ENCODE results near the gene CREBBP.

Gene CREBBP

DNA sequence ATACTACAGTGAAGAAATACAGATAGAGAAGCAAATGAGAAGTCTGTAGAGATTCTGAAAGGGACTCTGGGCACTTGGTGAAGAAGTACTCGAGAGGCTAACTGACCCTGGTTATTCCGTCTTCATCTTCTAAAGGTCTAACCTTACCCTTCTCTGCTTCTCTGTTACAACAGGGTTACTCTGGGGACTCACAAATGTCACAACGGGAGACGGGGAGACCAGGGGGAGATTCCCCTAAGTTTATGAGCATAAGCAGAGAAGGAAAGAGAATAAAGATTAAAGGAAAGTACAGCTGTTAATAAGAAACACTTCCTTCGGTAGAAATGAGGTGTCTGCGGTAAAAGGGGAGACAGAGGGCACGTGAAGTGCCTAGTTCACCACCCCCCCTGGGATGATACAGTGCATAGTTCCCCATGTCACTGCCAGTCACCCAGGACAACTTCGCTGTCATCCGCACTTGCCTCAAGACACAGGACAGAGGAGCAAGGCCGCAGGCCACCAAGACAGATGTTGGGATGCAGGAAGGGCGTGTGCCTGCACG is 88.0 kb downstream of the CREBBP start:
- DNase-seq: no peak

DNA sequence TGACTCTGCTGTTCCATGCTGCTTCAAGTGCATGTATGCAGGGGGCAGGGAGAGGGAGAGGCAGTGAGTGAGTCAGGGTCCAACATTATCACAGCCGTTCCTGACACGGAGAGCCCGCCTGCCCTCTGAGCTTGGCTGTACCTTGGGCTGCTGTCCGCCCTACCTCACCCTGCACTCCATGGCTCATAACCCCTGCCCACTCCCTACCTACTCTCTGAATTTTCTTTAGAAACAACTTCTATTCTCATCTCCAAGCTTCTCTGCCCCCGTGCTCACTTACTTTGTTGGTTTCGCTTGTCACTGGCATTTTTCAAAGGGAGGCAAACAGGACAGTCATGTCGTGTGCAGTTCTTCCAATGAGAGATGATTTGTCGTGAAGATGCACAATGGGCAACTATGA is 88.8 kb downstream of the CREBBP start:
- DNase-seq: no peak

DNA sequence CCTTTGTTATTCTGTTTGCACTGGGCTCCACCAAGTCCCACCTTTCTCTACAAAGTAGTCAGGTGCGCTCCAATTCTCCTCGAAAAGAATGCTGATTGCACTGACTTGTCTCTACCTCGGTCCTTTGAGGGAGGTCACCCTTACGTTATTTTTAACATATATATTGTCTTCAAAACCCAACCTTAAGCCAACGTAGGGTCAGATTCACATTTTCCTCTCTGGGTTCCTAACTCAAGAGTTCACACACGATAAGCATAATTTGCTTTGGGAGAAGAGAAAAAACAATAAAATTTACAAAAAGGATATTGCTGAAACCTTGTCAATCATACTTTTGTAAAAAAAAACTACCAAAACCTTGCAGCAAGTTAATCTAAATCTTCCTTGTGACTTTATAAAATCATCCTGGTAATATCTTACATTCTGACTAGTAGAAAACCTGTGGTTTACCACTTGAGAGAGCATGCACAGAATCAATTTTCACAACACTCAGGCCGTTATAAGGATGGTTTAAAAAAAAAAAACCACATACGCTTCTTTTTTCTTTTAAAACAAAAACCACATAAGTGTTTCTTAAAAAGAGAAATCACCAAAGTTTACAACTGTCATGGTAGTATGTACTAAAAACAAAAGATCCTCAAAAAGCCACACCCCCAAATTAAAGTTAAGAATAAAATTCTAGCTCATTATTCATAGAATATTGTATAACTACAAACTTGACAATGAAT is 91.0 kb downstream of the CREBBP start:
- no peak for DNase-seq

DNA sequence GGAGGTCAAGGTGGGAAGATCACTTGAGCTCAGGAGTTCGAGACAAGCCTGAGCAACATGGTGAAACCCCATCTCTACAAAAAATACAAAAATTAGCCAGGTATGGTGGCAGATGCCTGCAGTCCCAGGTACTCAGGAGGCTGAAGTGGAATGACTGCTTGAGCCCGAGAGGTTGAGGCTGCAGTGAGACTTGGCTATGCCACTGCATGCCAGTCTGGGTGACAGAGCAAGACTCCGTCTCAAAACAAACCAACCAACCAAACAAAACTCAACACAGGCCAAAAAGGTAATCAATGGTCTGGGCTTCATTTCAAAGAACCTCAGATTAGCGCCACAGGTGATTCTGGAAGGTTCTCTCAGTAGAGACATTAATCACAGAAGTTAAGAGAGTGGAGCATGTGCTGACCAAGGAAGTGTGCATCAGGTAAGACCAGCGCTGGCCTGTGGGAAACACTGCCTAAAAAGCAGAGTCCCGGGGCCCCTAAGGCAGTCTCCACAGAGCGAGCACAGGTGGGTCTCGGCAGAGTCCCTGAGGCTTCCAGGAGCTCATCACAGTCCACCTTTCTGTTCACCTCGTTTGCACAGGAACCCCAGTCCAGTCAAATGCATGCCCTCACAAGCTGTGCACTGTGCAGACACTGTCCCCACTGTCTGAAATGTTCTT is 91.7 kb downstream of the CREBBP start:
- DNase-seq: no peak

DNA sequence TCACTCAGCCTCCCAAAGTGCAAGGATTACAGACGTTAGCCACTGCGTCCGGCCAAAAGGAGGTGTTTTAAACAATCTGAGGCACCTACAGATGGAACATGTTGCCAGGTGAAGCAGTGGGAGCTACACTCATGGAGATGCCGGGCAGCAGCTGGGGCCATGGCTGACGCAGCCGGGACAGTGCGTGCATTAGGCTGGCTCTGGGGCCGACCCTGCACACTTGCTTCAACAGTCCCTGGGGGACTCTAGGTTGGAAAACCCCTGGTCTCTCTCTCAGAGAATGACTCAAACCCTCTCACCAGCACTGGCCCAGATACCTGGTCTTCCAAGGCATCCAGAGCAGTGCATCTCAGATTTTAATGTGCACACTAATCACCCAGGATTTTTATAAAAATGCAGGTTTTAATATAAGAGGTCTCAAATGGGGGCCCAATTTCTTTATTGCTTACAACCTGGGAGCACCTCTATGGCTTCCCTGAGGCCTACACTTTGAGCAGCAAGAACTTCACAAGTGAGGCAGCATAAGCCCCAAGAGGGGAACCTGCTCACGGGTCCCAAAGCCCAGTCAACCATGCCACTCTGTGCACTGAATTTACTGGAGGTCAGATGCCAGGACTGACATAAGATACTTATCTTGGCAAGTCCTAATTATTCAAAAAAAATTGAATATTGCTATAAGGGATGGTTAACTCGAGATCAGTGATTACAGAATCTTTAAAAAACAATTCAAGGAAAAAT is 92.4 kb downstream of the CREBBP start:
- DNase-seq: no peak

DNA sequence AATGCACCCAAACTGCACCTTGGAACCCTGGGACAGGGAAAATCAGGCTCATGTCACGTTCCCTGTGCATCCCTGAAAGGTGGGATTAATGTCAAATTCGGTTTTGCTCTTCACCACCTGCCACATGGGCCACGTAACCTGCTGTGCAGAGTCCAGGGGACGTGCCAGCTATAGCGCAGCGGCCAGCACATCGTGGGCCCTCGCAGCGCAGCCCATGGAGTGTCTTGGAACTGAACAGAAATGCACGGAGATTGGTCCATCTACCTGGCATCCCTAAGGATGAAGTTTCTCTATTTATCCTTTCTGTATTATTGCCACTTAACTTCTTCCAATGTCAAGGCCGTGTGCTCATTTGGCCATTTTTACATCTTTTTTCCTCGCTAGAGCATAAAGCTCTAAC is 95.1 kb downstream of the CREBBP start:
- no peak for DNase-seq

DNA sequence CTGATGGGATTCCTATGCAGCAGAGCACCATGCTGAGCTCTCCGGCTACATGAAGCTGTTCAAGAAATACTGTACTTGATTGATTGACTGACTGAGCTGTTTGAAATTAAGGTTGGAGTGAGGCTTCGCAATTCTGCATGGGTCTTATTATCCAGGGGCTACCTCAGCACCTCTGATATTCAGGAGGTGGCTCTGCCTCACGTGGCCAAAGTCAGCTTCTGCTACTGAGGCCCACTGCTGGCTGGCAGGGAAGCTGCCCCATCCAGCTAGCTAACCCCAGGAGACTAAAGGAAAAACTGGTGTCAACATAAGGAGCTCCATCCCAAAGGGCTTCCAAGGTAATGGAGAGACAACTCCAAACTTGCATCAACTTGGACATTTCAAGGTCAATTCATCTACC is 97.0 kb downstream of the CREBBP start:
- no peak for DNase-seq

DNA sequence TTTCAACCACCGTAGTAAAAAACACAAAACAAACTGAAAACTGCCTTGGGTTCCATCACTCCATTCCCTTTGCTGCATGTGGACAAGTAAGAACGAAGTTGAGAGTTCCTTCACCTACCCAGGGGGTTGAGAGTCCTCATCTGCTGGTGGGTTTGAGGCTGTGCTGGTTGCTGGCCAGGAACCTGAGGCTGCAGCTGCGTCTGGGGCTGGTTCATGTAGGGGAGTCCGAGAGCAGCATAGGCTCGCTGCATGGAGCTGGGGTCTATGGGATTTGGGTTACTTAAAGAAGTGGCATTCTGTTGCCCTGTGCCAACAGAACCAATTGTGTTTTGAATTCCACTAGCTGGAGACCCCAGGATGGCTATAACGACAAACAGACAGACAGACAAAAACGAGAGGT is 97.9 kb downstream of the CREBBP start:
- no peak for DNase-seq

DNA sequence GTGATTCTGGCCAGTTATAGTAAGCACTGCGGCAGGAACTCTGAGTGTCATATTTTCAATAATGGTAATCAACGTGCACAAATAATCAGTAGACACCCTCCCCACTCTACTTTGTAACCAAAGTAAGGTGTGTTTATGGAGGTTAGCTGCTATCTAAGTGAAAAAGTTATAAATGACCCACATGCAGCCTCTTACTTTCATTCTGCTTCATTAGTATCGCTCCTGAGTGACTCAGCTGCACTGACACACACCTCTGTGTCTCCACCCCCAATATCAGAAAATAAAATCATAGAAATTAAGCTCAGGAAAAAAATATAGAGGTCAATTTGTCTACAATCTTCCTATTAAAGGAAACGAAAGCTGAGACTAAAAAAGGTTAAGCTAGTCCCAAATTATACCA is 99.1 kb downstream of the CREBBP start:
- DNase-seq: no peak

DNA sequence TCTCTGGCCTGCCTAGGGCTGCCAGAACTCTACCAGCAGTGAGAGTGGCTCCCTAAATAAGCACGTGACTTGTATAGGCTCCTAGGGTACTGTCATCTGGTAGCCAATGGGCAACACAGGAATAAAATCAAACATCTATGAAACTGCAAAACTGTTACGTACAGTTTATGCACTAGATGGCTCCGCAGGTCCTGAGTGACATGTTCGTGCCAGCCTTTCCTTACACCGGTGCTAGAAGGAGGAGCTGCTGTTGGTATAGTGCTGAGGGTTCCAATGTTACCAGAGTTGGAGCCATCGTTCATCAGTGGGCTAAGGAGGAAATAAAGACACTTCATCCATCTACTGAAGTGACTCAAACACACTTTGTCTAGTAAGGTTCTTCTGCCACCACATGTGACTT is 99.9 kb downstream of the CREBBP start:
- DNase-seq: no peak

DNA sequence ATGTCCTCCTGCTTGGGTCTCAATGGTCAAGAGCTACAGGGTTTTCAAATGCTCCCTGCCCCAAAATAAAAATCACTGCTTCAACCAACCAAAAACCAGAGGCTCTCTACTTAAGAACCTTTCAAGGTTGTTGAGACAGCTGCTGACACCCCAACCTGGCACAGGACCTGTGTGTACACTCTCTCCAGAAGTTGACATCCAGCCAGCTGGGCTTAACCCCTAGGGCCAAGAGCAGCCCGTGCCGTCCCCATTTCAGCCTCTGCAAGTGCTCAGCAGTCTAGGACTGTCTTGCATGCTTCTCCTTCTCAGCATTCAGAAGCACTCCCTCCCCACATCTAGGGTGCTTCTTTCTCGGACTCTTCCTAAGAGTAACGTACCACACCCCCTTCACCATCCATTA is 104.2 kb downstream of the CREBBP start:
- DNase-seq: no peak

DNA sequence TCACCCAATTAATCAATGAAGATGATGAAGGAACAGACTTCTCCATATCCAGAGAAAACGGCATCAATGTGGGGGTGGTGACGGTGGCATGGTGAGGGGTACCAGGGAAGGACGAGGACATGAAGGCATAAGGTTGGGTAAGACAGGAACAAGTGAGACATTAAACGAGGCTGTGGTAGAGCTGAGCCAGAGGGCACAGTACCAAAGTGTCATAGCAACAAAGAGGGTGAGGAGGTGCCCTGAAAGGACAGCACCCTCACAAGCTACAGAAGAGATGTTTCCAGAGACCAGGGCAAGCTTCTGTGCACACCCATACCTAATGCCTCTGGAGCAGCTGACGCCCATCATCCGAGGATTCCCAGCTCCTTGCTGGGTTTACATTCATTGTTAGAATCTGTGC is 105.7 kb downstream of the CREBBP start:
- no peak for DNase-seq

DNA sequence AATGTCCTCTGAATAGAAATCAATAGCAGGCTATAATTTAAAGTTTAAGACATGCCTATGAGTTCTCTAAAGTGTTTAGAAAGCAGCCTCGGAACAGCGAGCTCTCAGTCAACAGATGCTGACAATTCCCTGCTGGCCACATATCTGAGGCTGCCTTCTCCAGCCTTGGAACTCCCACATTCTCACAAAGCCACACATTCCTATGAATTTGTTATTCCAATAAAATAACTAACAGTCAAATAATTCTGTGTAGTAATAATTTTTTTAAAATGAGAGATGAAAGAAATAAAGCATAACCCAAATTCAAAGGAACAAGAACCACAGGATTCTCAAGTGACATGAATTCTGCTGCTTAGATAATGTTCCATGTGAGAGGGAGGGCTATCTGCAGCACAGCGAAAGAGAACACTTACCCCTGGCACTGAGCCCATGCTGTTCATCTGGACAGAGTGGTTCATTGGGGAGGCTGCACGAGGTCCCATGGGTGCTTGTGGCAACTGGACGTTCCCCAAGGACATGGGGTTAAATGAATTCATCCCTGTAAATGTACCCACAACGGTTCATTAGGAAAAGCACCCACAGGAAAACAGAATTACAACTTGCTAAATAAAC is 106.3 kb downstream of the CREBBP start:
- no peak for DNase-seq

DNA sequence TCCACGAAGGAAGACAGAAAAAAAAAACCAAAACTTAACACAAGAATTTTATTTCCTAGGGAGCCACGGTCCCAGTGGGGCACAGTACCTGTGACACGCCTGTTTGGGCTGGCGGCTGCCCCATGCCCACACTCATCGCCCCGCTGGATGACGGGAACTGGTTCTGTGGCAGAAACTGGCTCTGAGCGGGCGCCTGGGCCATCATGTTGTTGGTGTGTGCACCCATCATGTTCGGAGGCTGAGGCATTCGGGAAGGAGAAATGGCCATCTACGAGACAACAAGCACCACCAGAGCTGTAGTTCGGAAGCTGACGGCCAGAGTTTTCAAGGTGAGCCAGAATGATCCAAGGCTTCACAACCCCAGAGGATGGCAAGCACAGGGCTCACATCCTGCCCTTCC is 106.8 kb downstream of the CREBBP start:
- no peak for DNase-seq

DNA sequence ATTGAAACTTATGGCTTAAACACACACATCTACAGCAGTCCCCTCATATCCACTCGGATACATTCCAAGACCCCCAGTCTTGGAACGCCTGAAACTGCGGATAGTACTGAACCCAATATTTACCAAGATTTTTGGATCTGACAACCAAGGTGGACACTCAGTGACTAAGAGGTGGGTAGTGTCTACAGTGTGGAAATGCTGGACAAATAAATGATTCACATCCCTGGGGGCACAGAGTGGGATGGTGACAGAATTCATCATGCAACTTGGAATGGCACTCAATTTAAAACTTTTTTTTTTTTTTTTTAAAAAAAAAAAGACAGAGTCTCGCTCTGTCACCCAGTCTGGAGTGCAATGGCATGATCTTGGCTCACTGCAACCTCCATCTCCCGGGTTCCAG is 109.0 kb downstream of the CREBBP start:
- DNase-seq: no peak

DNA sequence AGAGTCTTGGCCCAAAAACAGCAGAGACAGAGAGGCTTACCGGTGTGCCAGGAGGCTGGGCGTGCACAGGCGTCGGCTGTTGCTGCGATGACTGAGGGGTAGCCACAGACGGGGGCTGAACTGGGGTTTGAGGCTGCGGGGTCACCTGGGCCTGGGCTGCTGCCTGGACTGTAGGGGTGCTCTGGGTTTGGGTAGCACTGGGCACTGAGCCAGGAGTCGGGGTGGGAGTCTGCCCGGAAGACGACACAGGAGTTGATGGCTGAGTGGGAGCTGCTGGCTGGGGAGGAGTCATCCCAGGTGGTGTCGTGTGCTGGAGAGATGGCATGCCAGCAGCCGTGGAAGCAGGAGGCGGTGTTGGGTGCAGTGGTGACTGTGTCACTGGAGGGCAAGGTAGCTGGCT is 110.0 kb downstream of the CREBBP start:
- peak; percentile 58 for DNase-seq

DNA sequence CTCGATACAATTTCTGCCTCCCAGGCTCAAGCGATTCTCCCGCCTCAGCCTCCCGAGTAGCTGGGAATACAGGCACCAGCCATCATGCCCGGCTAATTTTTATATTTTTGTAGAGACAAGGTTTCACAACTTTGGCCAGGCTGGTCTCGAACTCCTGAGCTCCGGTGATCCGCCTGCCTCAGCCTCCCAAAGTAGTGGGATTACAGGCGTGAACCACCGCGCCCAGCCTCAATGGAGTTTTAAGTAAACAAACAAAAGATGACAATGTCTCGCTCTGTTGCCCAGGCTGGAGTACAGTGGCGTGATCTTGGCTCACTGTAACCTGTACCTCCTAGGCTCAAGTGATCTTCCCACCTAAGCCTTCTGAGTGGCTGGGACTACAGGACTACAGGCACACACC is 110.6 kb downstream of the CREBBP start:
- DNase-seq: peak; percentile 43

DNA sequence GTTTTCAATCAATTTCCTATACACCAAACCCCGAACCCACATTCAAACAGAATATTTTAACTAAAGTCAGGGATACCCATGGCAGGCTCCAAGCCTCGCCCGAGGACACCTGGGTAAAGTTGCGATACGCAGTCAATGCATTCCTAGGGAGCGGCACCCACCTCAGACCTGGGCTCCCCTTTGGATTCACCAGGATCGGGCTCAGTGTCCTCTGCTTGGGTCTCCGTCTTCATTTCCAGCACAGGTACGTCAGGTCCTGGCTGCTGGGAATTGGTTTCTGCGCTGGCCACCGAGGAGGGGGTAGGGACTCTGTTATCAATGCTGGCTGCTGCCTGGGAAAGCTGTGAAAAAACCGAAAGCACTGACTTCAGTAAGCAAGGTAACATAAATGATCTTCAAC is 111.5 kb downstream of the CREBBP start:
- peak; percentile 21 for DNase-seq

DNA sequence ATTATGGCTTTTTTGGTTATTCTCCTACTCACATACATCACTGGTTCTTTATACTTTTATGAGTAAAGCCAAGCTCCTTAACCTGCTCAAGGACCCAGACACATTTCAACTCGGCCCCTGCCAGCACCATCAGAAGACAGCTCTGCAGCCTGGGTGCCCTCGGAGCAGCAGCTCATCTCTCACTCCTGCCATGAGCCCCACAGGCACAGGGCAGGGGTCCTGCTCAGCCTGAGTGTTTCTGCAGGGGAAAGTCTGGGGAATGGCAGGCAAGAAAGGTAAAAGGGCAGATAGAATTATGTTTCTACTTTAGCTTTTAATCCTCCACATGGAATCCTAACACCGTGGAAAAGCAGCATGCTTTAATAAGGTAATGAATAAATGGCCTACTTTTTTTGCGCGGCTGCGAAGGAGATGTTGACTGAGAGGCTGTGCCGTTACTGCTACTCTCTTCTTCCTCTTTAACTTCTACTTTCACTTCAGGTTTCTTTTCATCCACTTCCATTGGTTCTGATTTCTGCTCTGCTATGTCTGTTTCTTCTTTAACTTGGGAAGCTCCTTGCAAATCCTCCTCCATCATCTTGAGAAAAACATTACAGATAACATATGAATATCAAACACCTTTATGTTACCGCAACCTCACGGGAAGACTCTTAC is 113.1 kb downstream of the CREBBP start:
- DNase-seq: peak; percentile 33

DNA sequence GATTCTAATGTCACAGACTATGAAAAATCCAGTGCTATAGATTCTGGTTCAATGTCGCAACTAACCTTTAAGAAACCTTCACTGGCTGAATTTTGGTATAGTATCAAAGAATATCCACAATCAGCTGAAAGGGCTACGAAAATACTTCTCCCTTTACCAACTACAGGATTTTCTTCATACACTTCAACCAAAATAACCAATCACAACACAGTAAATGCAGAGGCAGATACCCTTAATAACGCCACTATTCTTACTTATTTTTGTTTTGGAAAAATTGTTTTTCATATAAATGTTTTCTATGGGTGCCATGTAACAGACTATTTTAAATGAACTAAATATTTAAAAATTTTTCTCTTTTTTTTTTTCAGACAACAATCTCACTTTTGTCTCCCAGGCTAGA is 114.3 kb downstream of the CREBBP start:
- DNase-seq: no peak

DNA sequence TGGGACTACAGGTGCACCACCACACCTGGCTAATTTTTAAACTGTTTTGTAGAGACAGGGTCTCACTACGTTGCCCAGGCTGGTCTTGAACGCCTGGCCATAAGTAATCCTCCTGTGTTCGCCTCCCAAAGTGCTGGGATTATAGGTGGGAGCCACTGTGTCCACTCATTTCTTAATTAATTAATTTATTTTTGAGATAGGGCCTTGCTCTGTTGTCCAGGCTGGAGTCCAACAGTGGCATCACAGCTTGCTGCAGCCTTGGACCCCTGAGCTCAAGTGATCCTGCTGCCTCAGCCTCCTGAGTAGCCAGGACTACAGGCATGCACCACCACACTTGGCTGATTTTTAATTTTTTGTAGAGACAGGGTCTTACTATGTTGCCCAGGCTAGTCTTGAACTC is 116.1 kb downstream of the CREBBP start:
- no peak for DNase-seq

DNA sequence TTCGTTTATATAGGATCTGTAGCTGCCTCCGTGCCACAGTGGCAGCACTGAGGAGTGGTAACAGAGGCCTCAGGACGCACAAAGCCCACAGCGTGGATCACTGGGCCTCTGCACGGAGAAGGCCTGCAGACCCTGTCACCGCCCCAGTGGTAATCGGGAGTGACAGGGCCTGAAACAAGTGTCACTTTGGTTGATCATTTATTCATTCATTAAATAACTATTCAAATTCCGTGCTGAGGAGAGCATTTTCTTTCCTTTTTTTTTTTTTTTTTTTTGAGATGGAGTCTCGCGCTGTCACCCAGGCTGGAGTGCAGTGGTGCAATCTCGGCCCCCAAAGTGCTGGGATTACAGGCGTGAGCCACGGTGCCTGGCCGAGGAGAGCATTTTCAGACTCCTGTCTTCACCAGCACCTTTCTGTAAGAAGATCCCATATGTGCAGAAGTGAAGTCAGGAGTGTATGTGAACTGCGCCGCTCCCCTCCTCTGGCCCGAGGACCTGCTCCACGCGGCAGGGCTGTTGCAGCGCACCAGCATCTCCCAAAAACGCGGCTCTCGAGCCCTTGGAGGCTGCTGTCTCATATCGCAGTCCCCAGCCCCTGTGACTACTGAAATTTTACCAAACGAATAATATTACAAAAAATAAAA is 118.3 kb downstream of the CREBBP start:
- peak; percentile 37 for DNase-seq

All from activated effector memory CD4-positive, alpha-beta T cell treated with anti-CD3 and anti-CD28 coated beads, Interleukin-2, amount 50 U/mL, for 16 hours (primary cell).